ENCODE measurements around the gene C4orf51. TPM values are rescaled to one million over a fixed set of nuclear protein-coding genes. Genes with fewer than 3 reads are reported as not detected.

Gene C4orf51
- total RNA-seq, 1 experiment from 2014 or later: not detected

GRCh38 chr4:145762719-145763118 is 82.8 kb downstream of the C4orf51 start:
- Histone ChIP-seq H3K4me1 (ENCODE audit: insufficient read depth, low read length, poor library complexity, severe bottlenecking) (no peaks in the 10 kb centered on the region), H3K36me3 (ENCODE audit: insufficient read depth, low read length, poor library complexity, severe bottlenecking) (peaks cover 11% of the 10 kb centered on the region), H3K9me3 (ENCODE audit: low read depth, low read length, poor library complexity, severe bottlenecking) (no peaks in the 10 kb centered on the region), H3K27me3 (replicated peaks; ENCODE audit: insufficient read depth, low read depth, low read length, poor library complexity) (no peaks in the 10 kb centered on the region), H3K27ac (ENCODE audit: low read depth, low read length, poor library complexity, severe bottlenecking) (no peak overlapping the region), H3K4me3 (ENCODE audit: low read depth, low read length, poor library complexity, severe bottlenecking) (no peak overlapping the region)
- CTCF ChIA-PET: no interaction called here
- POLR2A ChIA-PET (ENCODE audit: low non-redundant PET): interaction anchor here (0.6 kb wide), 1 partner anchor 1721 kb away, joined by 3 read pairs; no protein-coding TSS in a partner anchor
- intact Hi-C loops (cut with micrococcal nuclease; ENCODE audit: unreplicated experiment): no loop called here
- no TSS peak for BruUV-seq (replicated peaks)
- TF ChIP-seq CTCF (conservative IDR thresholded peaks at IDR 0.05; ENCODE audit: low read depth, low read length) (no peak), EZH2 (IDR thresholded peaks at IDR 0.05; ENCODE audit: borderline replicate concordance, low read depth, low read length, poor library complexity, severe bottlenecking) (no peak)
- DNase-seq (ENCODE audit: low spot score): no peak

DNA sequence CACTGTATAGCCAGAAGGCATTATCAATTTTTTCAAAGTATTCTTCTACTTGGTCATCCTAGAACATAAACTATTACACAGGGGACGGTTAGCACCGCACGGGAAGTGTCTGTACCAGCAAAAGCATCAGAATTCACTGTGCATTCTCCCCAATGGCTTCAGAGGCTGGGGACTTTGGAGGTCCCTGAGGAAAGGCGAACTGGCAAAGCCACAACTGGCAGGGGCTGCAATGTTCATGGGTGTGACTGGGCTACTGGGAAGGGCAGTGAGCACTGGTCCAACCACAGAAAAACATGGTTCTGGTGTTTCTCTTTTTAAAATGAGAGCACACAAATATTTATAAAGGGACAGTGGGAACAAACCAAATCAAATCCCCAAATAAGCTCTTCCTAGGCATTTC is 83.5 kb downstream of the C4orf51 start:
- no TSS peak for BruUV-seq (replicated peaks)
- no peak for TF ChIP-seq EZH2 (IDR thresholded peaks at IDR 0.05; ENCODE audit: borderline replicate concordance, low read depth, low read length, poor library complexity, severe bottlenecking)
- no peak for TF ChIP-seq CTCF (conservative IDR thresholded peaks at IDR 0.05; ENCODE audit: low read depth, low read length)
- DNase-seq (ENCODE audit: low spot score): no peak
- Histone ChIP-seq H3K9me3 (ENCODE audit: low read depth, low read length, poor library complexity, severe bottlenecking) (no peaks in the 10 kb centered on the region), H3K27ac (ENCODE audit: low read depth, low read length, poor library complexity, severe bottlenecking) (no peak overlapping the region), H3K4me3 (ENCODE audit: low read depth, low read length, poor library complexity, severe bottlenecking) (no peak overlapping the region), H3K27me3 (replicated peaks; ENCODE audit: insufficient read depth, low read depth, low read length, poor library complexity) (no peaks in the 10 kb centered on the region), H3K36me3 (ENCODE audit: insufficient read depth, low read length, poor library complexity, severe bottlenecking) (peaks cover 11% of the 10 kb centered on the region), H3K4me1 (ENCODE audit: insufficient read depth, low read length, poor library complexity, severe bottlenecking) (no peaks in the 10 kb centered on the region)
- ChIA-PET POLR2A (ENCODE audit: low non-redundant PET) (no interaction called here), CTCF (no interaction called here)
- intact Hi-C loops (cut with micrococcal nuclease; ENCODE audit: unreplicated experiment): no loop called here

DNA sequence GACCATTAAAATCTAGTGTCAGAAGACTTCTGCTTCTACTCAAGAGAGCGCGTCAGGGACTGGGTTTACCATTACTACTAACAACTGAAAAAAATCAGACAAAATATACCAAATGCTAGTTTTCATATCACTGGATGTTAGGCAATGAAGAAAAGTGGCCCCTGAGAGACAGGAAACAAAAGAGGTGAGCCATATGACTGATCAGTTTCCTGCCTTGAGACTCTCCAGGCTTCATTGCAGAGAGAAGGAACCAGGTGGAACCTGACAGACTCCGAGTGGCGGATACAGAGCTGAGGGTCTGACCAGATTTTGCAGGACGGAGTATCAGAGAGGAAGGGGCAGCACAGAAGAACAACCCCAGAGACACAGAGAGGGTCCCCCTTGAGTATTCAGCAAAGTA is 86.3 kb downstream of the C4orf51 start:
- Histone ChIP-seq H3K4me3 (ENCODE audit: low read depth, low read length, poor library complexity, severe bottlenecking) (no peak overlapping the region), H3K27me3 (replicated peaks; ENCODE audit: insufficient read depth, low read depth, low read length, poor library complexity) (no peaks in the 10 kb centered on the region), H3K9me3 (ENCODE audit: low read depth, low read length, poor library complexity, severe bottlenecking) (no peaks in the 10 kb centered on the region), H3K27ac (ENCODE audit: low read depth, low read length, poor library complexity, severe bottlenecking) (no peak overlapping the region), H3K36me3 (ENCODE audit: insufficient read depth, low read length, poor library complexity, severe bottlenecking) (peaks cover 8% of the 10 kb centered on the region), H3K4me1 (ENCODE audit: insufficient read depth, low read length, poor library complexity, severe bottlenecking) (no peaks in the 10 kb centered on the region)
- ChIA-PET CTCF (no interaction called here), POLR2A (ENCODE audit: low non-redundant PET) (no interaction called here)
- TF ChIP-seq CTCF (conservative IDR thresholded peaks at IDR 0.05; ENCODE audit: low read depth, low read length) (no peak), EZH2 (IDR thresholded peaks at IDR 0.05; ENCODE audit: borderline replicate concordance, low read depth, low read length, poor library complexity, severe bottlenecking) (no peak)
- no TSS peak for BruUV-seq (replicated peaks)
- intact Hi-C loops (cut with micrococcal nuclease; ENCODE audit: unreplicated experiment): no loop called here
- no peak for DNase-seq (ENCODE audit: low spot score)
